PC-3 (cell line): ENCODE measurements around the gene TSPAN33. TPM values are rescaled to one million over a fixed set of nuclear protein-coding genes. Genes with fewer than 3 reads are reported as not detected.

Experiments
- ATAC-seq: fragments of 200-7000 bp; cut with Tn5 transposase; 2 replicates; pipeline ENCODE4 v1.9.1; 2020; ENCODE audit warnings: mild to moderate bottlenecking, moderate library complexity
- BruUV-seq: library from RNA; stranded (reverse); fragments of 400-500 nt; replicated peaks from 2 replicates; lab custom pipeline; 2021; lab: Mats Ljungman, UMichigan
- CTCF ChIA-PET: fragments of 300-600 bp; sonication (Branson Sonifier 250); formaldehyde crosslinking; loops from one replicate; lab custom pipeline; 2022; ENCODE audit warnings: antibody characterized with exemption; lab: Charles Lee
- POLR2A ChIA-PET: fragments of 300-600 bp; sonication (Branson Sonifier 250); formaldehyde crosslinking; loops from one replicate; lab custom pipeline; 2022; ENCODE audit warnings: antibody characterized with exemption; ENCODE audit not compliant: unreplicated experiment; lab: Charles Lee
- DNase-seq: peaks from one replicate; pipeline ENCODE4 v3.0.0-alpha.2; 2015
- H2AFZ ChIP-seq: fragments of 300-600 bp; sonication (generic); 2 replicates; pipeline ENCODE4 v1.6.0; 2016; ENCODE audit warnings: antibody characterized with exemption, low read length
- H3F3A ChIP-seq: fragments of 300-600 bp; sonication (generic); one replicate; pipeline ENCODE4 v1.6.0; 2017; ENCODE audit warnings: antibody characterized with exemption, low read length, control low read depth, mild to moderate bottlenecking; ENCODE audit not compliant: unreplicated experiment
- H3K27ac ChIP-seq: fragments of 300-600 bp; sonication (generic); 2 replicates; pipeline ENCODE4 v1.5.1; 2016; ENCODE audit warnings: mild to moderate bottlenecking, low read length
- H3K27me3 ChIP-seq: fragments of 300-600 bp; sonication (generic); 2 replicates; pipeline ENCODE4 v1.6.1; 2016; ENCODE audit warnings: low read length, mixed read lengths
- H3K36me3 ChIP-seq: fragments of 300-600 bp; sonication (generic); 2 replicates; pipeline ENCODE4 v1.6.1; 2016; ENCODE audit warnings: low read depth, mixed run types, low read length, mixed read lengths
- H3K4me1 ChIP-seq: fragments of 300-600 bp; sonication (generic); 2 replicates; pipeline ENCODE4 v1.5.1; 2016; ENCODE audit warnings: low read length; ENCODE audit not compliant: insufficient read depth
- H3K4me2 ChIP-seq: fragments of 300-600 bp; sonication (generic); 2 replicates; pipeline ENCODE4 v1.6.0; 2016; ENCODE audit warnings: low read length
- H3K4me3 ChIP-seq: fragments of 300-600 bp; sonication (generic); 2 replicates; pipeline ENCODE4 v1.5.1; 2016; ENCODE audit warnings: mild to moderate bottlenecking, low read length, mixed read lengths
- H3K79me2 ChIP-seq: fragments of 300-600 bp; sonication (generic); 2 replicates; pipeline ENCODE4 v1.6.1; 2017; ENCODE audit warnings: low read length, mixed read lengths
- H3K9ac ChIP-seq: fragments of 300-600 bp; sonication (generic); 2 replicates; pipeline ENCODE4 v1.6.0; 2016; ENCODE audit warnings: mild to moderate bottlenecking, low read length
- H3K9me2 ChIP-seq: fragments of 300-600 bp; sonication (generic); replicated peaks from 2 replicates; pipeline ENCODE4 v1.6.1; 2016; ENCODE audit warnings: mixed run types, low read length, mixed read lengths
- H3K9me3 ChIP-seq: fragments of 300-600 bp; sonication (generic); 2 replicates; pipeline ENCODE4 v1.6.1; 2016; ENCODE audit warnings: low read length, mixed read lengths
- H4K20me1 ChIP-seq: fragments of 300-600 bp; sonication (generic); 2 replicates; pipeline ENCODE4 v1.6.1; 2016; ENCODE audit warnings: low read length, mixed read lengths
- CTCF ChIP-seq: fragments of 300-600 bp; sonication (generic); conservative IDR thresholded peaks from 2 replicates; pipeline ENCODE4 v1.5.1; 2017; ENCODE audit warnings: antibody characterized with exemption, low read depth, mild to moderate bottlenecking, low read length
- EZH2 ChIP-seq: fragments of 300-600 bp; sonication (generic); IDR thresholded peaks from one replicate; pipeline ENCODE4 v1.6.1; 2017; ENCODE audit warnings: antibody characterized with exemption, mild to moderate bottlenecking, low read length; ENCODE audit not compliant: unreplicated experiment
- EZH2phosphoT487 ChIP-seq: fragments of 300-600 bp; sonication (generic); IDR thresholded peaks from 2 replicates; pipeline ENCODE4 v1.6.1; 2018; ENCODE audit warnings: mild to moderate bottlenecking, antibody characterized with exemption, low read length, borderline replicate concordance
- intact Hi-C: fragments of 100-400 bp; cut with micrococcal nuclease; formaldehyde crosslinking; loops from 2 replicates; pipeline ENCODE4 v1.9.0; 2023
- total RNA-seq: library from RNA; depleted of rRNA; stranded (reverse); fragments of >200 nt; gene quantifications from 2 replicates; pipeline ENCODE4 v1.2.3, GENCODE V29; 2014

TSPAN33 gene
- total RNA-seq, 1 experiment from 2014 or later: 23.7 TPM

DNA sequence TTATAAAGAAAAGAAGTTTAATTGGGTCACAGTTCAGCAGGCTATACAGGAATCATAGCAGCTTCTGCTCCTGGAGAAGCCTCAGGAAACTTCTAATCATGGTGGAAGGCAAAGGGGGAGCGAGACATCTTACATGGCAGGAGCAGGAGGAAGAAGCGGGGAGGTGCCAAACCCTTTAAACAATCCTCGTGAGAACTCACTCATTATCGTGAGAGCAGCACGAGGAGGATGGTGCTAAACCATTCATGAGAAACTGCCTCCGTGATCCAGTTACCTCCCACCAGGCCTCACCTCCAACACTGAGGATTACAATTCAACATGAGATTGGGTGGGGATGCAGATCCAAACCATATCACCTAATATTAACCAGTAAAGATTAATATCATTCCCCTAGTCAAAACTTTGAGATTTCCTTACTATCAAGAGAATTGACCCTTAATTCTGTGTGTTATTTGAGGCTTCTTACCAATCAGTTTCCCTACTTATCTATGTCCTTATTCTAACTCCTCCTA is 42.3 kb downstream of the TSPAN33 start:
- intact Hi-C loops: no loop called here
- H3K4me1 ChIP-seq: peaks cover 9% of the 10 kb centered on the region; the same call in 1 of the 2 replicates
- no peak overlapping the region for H3K27ac ChIP-seq
- no peaks in the 10 kb centered on the region for H3F3A ChIP-seq
- no peak overlapping the region for H3K9ac ChIP-seq
- DNase-seq: no peak
- H3K9me3 ChIP-seq: no peaks in the 10 kb centered on the region
- BruUV-seq: no TSS peak
- no peak for ATAC-seq
- peaks cover 10% of the 10 kb centered on the region; the same call in 1 of the 2 replicates for H3K79me2 ChIP-seq
- H3K4me2 ChIP-seq: no peak overlapping the region
- ChIA-PET CTCF (no interaction called here), POLR2A (no interaction called here)
- H3K9me2 ChIP-seq: no peaks in the 10 kb centered on the region
- H3K27me3 ChIP-seq: no peaks in the 10 kb centered on the region
- H3K36me3 ChIP-seq: no peaks in the 10 kb centered on the region
- H4K20me1 ChIP-seq: no peaks in the 10 kb centered on the region
- no peak overlapping the region for H3K4me3 ChIP-seq
- no peak overlapping the region for H2AFZ ChIP-seq
- no peak for TF ChIP-seq EZH2
- TF ChIP-seq EZH2phosphoT487: no peak
- TF ChIP-seq CTCF: no peak

GRCh38 chr7:129187681-129188371 is 43.3 kb downstream of the TSPAN33 start:
- ATAC-seq: no peak
- peak overlapping the region; percentile 89 for H2AFZ ChIP-seq
- peaks cover 9% of the 10 kb centered on the region; the same call in 1 of the 2 replicates for H3K4me1 ChIP-seq
- no peak for TF ChIP-seq EZH2
- no peak for TF ChIP-seq CTCF
- no peak for TF ChIP-seq EZH2phosphoT487
- H3K9me3 ChIP-seq: no peaks in the 10 kb centered on the region
- no peaks in the 10 kb centered on the region for H3F3A ChIP-seq
- H3K9me2 ChIP-seq: no peaks in the 10 kb centered on the region
- ChIA-PET CTCF (interaction anchor here (0.5 kb wide), 1 partner anchor 97 kb away, joined by 5 read pairs; no protein-coding TSS in a partner anchor), POLR2A (no interaction called here)
- intact Hi-C loops: no loop called here
- peak overlapping the region; percentile 87 for H3K4me2 ChIP-seq
- no peak for DNase-seq
- no peaks in the 10 kb centered on the region for H3K36me3 ChIP-seq
- peak overlapping the region; percentile 64 for H3K9ac ChIP-seq
- no TSS peak for BruUV-seq
- no peaks in the 10 kb centered on the region for H4K20me1 ChIP-seq
- H3K27me3 ChIP-seq: no peaks in the 10 kb centered on the region
- peak overlapping the region; percentile 89 for H3K4me3 ChIP-seq
- H3K27ac ChIP-seq: no peak overlapping the region
- peaks cover 10% of the 10 kb centered on the region; the same call in 1 of the 2 replicates for H3K79me2 ChIP-seq
